Erythroblast (primary cell): ENCODE results near the gene KNCN.

Experiments used
- GATA1 ChIP-seq: IDR thresholded peaks from 2 replicates; pipeline ENCODE4 v1.6.1; 2011; ENCODE audit warnings: low read depth, mild to moderate bottlenecking, control low read depth, low read length, moderate library complexity
- POLR2A ChIP-seq: IDR thresholded peaks from 2 replicates; pipeline ENCODE4 v1.6.1; 2011; ENCODE audit warnings: mild to moderate bottlenecking, low read length

GRCh38 chr1:46571691-46572225, 20.3 kb upstream of the KNCN start:
- TF ChIP-seq POLR2A, result no peak
- no peak for TF ChIP-seq GATA1
